ENCODE measurements around the gene MYOD1.

The MYOD1 gene

DNA sequence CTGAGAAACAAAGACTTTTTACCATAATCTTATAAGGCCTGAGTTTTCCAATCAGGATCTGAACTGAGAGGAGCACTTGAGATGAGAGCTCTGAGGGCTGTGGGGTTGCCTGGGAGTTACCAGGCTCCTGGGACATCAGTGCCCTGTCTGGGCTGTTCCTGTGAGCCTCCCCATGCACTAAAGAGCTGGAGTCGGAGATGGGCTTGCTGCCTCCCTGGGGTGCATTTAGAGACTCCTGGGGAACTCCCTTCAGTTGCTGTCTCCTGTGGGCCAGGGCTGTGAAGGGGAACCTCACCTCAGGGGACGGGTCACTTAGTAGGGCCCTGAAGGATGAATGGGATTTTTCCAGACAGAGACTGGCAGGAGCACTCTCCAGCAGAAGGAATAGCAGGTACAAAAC is 48.5 kb downstream of the MYOD1 start:
- TF ChIP-seq, protein P1, sequence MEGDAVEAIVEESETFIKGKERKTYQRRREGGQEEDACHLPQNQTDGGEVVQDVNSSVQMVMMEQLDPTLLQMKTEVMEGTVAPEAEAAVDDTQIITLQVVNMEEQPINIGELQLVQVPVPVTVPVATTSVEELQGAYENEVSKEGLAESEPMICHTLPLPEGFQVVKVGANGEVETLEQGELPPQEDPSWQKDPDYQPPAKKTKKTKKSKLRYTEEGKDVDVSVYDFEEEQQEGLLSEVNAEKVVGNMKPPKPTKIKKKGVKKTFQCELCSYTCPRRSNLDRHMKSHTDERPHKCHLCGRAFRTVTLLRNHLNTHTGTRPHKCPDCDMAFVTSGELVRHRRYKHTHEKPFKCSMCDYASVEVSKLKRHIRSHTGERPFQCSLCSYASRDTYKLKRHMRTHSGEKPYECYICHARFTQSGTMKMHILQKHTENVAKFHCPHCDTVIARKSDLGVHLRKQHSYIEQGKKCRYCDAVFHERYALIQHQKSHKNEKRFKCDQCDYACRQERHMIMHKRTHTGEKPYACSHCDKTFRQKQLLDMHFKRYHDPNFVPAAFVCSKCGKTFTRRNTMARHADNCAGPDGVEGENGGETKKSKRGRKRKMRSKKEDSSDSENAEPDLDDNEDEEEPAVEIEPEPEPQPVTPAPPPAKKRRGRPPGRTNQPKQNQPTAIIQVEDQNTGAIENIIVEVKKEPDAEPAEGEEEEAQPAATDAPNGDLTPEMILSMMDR (conservative IDR thresholded peaks at IDR 0.05): no peak
- no peak overlapping the region for H3K27ac ChIP-seq

DNA sequence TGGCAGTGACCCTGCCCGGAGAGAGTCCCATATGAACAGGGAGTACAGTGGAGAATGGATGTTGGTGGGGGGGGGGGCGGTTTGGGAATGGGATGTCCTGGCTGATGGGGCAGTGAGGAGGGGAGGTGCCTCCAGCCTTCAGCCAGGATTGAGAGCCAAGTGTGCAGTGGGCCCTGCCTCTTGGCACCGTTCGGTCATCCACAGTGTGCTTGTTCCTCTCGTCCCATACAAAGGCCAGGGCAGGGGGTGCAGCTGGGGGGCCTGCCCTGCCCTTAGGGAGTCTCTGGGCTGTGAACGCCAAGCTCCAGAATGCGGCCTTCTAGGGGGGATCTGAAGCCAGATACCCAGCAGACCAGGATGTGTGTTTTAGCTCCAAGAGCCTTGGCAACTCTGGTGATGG is 49.2 kb downstream of the MYOD1 start:
- H3K27ac ChIP-seq: no peak overlapping the region
- TF ChIP-seq, protein P1 (conservative IDR thresholded peaks at IDR 0.05): no peak

GRCh38 chr11:17769218-17769617 is 49.8 kb downstream of the MYOD1 start:
- TF ChIP-seq, protein P1 (conservative IDR thresholded peaks at IDR 0.05): no peak
- no peak overlapping the region for H3K27ac ChIP-seq

- H3K27ac ChIP-seq: no peak overlapping the region
- TF ChIP-seq, protein P1 (conservative IDR thresholded peaks at IDR 0.05): no peak
Observed at GRCh38 chr11:17770048-17770652, 50.8 kb downstream of the MYOD1 start.

GRCh38 chr11:17770917-17771316 is 51.5 kb downstream of the MYOD1 start:
- TF ChIP-seq, protein P1 (conservative IDR thresholded peaks at IDR 0.05): no peak
- H3K27ac ChIP-seq: no peak overlapping the region

DNA sequence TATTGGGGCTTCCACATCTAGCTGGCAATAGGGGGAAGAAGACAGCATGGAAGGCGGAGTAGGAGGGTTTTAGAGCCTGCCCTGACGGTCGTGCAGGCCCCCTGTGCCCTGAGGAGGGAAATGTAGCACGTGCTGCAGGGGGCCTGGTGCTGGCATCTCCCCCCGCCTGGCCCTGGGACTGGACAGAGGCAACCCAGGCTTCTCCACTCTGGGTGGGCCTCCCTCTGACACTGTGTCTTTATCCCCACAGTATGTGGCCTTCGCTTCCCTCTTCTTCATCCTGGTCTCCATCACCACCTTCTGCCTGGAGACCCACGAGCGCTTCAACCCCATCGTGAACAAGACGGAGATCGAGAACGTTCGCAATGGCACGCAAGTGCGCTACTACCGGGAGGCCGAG is 52.0 kb downstream of the MYOD1 start:
- TF ChIP-seq, protein P1 (conservative IDR thresholded peaks at IDR 0.05): no peak
- no peak overlapping the region for H3K27ac ChIP-seq

All from VCaP (cell line).